Measurements from ENCODE around the gene SLC6A4.

Gene SLC6A4

GRCh38 chr17:30191072-30191471 is 44.4 kb downstream of the SLC6A4 start:
- 90 to 94% methylated on average over 2 of the region's 2 CpGs for WGBS, 2 experiments
- no peak overlapping the region for H3K27ac ChIP-seq (ENCODE audit: insufficient read depth, low read depth, low read length, poor library complexity, severe bottlenecking)
- no peaks in the 10 kb centered on the region for H3K36me3 ChIP-seq (ENCODE audit: control insufficient read depth, insufficient read depth, low read length)
- H3K4me3 ChIP-seq (ENCODE audit: insufficient read depth, low read depth, low read length): no peak overlapping the region
- H3K9me3 ChIP-seq (ENCODE audit: control insufficient read depth, low read length): no peaks in the 10 kb centered on the region
- H3K27me3 ChIP-seq (ENCODE audit: control insufficient read depth, insufficient read depth, low read length, poor library complexity, severe bottlenecking): no peaks in the 10 kb centered on the region
- H3K4me1 ChIP-seq (ENCODE audit: control insufficient read depth, insufficient read depth, low read length): no peaks in the 10 kb centered on the region

GRCh38 chr17:30188211-30188939 is 47.1 kb downstream of the SLC6A4 start:
- Histone ChIP-seq H3K36me3 (ENCODE audit: control insufficient read depth, insufficient read depth, low read length) (peaks cover 8% of the 10 kb centered on the region), H3K27me3 (ENCODE audit: control insufficient read depth, insufficient read depth, low read length, poor library complexity, severe bottlenecking) (no peaks in the 10 kb centered on the region)
- 86 to 97% methylated on average over 4 to 5 of the region's 5 CpGs for WGBS, 2 experiments

GRCh38 chr17:30187573-30187972 is 47.9 kb downstream of the SLC6A4 start:
- Histone ChIP-seq H3K9me3 (ENCODE audit: control insufficient read depth, low read length) (no peaks in the 10 kb centered on the region), H3K4me3 (ENCODE audit: insufficient read depth, low read depth, low read length) (no peak overlapping the region), H3K36me3 (ENCODE audit: control insufficient read depth, insufficient read depth, low read length) (peaks cover 8% of the 10 kb centered on the region), H3K27ac (ENCODE audit: insufficient read depth, low read depth, low read length, poor library complexity, severe bottlenecking) (no peak overlapping the region), H3K27me3 (ENCODE audit: control insufficient read depth, insufficient read depth, low read length, poor library complexity, severe bottlenecking) (no peaks in the 10 kb centered on the region), H3K4me1 (ENCODE audit: control insufficient read depth, insufficient read depth, low read length) (no peaks in the 10 kb centered on the region)
- WGBS, 2 experiments: 94 to 100% methylated on average over 2 of the region's 2 CpGs

More at GRCh38 chr17:30188211-30188939, 47.1 kb downstream of the SLC6A4 start:
- Histone ChIP-seq H3K4me3 (ENCODE audit: insufficient read depth, low read depth, low read length) (no peak overlapping the region), H3K9me3 (ENCODE audit: control insufficient read depth, low read length) (no peaks in the 10 kb centered on the region), H3K27ac (ENCODE audit: insufficient read depth, low read depth, low read length, poor library complexity, severe bottlenecking) (no peak overlapping the region), H3K4me1 (ENCODE audit: control insufficient read depth, insufficient read depth, low read length) (no peaks in the 10 kb centered on the region)

DNA sequence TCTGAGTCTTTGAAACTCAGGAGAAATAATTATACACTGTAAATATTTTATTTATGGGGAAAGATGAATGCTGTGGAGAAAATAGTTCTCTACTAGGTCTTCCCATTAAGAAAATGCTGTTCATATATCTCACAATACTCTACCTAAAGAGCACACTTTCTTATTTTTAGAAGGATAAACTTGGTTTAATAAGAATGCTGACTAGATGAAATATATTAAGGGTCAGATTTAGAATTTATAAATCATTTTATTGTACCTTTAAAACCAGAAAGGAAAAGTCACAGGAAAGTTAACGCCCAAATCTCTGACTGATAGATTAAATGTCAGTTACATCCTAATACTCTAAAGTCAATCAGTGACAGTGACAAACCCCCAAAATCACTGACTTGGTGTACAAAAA is 48.7 kb downstream of the SLC6A4 start:
- Histone ChIP-seq H3K4me3 (ENCODE audit: insufficient read depth, low read depth, low read length) (no peak overlapping the region), H3K4me1 (ENCODE audit: control insufficient read depth, insufficient read depth, low read length) (no peaks in the 10 kb centered on the region), H3K27ac (ENCODE audit: insufficient read depth, low read depth, low read length, poor library complexity, severe bottlenecking) (no peak overlapping the region), H3K27me3 (ENCODE audit: control insufficient read depth, insufficient read depth, low read length, poor library complexity, severe bottlenecking) (no peaks in the 10 kb centered on the region), H3K9me3 (ENCODE audit: control insufficient read depth, low read length) (no peaks in the 10 kb centered on the region), H3K36me3 (ENCODE audit: control insufficient read depth, insufficient read depth, low read length) (peaks cover 14% of the 10 kb centered on the region)
- 93% methylated on average over 1 of the region's 1 CpG; no CpG with 5 or more reads in 1 of the 2 experiments for WGBS, 2 experiments

DNA sequence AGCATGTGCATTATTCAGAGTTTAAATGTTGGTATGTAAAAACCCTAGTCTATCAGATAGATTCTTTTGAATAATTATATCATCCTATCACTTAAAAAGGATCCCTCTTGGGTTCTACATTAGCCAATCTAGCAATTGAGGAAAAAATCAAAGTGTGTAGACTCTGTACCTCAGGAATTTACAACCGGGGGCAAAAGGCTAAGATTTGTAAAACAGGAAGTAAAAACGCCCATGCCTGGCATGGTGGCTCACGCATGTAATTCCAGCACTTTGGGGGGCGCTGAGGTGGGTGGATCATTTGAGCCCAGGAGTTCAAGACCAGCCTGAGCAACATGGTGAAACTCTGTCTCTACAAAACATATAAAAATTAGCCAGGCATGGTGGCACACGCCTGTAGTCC is 58.6 kb downstream of the SLC6A4 start:
- 93 to 97% methylated on average over 5 of the region's 5 CpGs for WGBS, 2 experiments
- H3K4me3 ChIP-seq (ENCODE audit: insufficient read depth, low read depth, low read length): no peak overlapping the region

GRCh38 chr17:30174556-30174955 is 60.9 kb downstream of the SLC6A4 start:
- Histone ChIP-seq H3K36me3 (ENCODE audit: control insufficient read depth, insufficient read depth, low read length) (peaks cover 11% of the 10 kb centered on the region), H3K27ac (ENCODE audit: insufficient read depth, low read depth, low read length, poor library complexity, severe bottlenecking) (no peak overlapping the region), H3K27me3 (ENCODE audit: control insufficient read depth, insufficient read depth, low read length, poor library complexity, severe bottlenecking) (no peaks in the 10 kb centered on the region), H3K4me1 (ENCODE audit: control insufficient read depth, insufficient read depth, low read length) (no peaks in the 10 kb centered on the region), H3K4me3 (ENCODE audit: insufficient read depth, low read depth, low read length) (no peak overlapping the region), H3K9me3 (ENCODE audit: control insufficient read depth, low read length) (no peaks in the 10 kb centered on the region)
- 100% methylated on average over 1 of the region's 1 CpG for WGBS, 2 experiments

More for the DNA sequence above, 58.6 kb downstream of the SLC6A4 start:
- H3K27me3 ChIP-seq (ENCODE audit: control insufficient read depth, insufficient read depth, low read length, poor library complexity, severe bottlenecking): no peaks in the 10 kb centered on the region
- H3K4me1 ChIP-seq (ENCODE audit: control insufficient read depth, insufficient read depth, low read length): no peaks in the 10 kb centered on the region
- peaks cover 34% of the 10 kb centered on the region for H3K36me3 ChIP-seq (ENCODE audit: control insufficient read depth, insufficient read depth, low read length)
- no peak overlapping the region for H3K27ac ChIP-seq (ENCODE audit: insufficient read depth, low read depth, low read length, poor library complexity, severe bottlenecking)
- H3K9me3 ChIP-seq (ENCODE audit: control insufficient read depth, low read length): no peaks in the 10 kb centered on the region

DNA sequence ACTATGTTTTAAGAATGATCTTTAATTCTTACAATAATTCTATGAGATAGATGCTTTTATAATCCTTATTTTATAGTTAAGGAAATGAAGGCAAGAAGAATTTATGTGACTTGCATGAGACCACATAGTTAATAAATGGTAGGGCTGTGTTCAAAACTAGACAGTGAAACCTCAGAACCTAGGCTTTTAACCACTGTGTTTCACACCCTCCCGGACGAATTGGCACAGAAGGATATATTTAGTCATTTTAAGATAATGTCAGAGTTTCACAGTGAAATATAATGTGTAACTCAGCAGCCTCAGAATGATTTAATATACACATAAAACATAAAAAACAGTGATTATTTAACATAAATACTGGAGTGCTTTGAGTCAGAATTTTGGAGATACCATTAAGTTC is 61.8 kb downstream of the SLC6A4 start:
- Histone ChIP-seq H3K4me1 (ENCODE audit: control insufficient read depth, insufficient read depth, low read length) (no peaks in the 10 kb centered on the region), H3K36me3 (ENCODE audit: control insufficient read depth, insufficient read depth, low read length) (peaks cover 6% of the 10 kb centered on the region), H3K4me3 (ENCODE audit: insufficient read depth, low read depth, low read length) (no peak overlapping the region), H3K27me3 (ENCODE audit: control insufficient read depth, insufficient read depth, low read length, poor library complexity, severe bottlenecking) (no peaks in the 10 kb centered on the region), H3K27ac (ENCODE audit: insufficient read depth, low read depth, low read length, poor library complexity, severe bottlenecking) (no peak overlapping the region), H3K9me3 (ENCODE audit: control insufficient read depth, low read length) (no peaks in the 10 kb centered on the region)
- 76 to 94% methylated on average over 2 of the region's 2 CpGs for WGBS, 2 experiments

- Histone ChIP-seq H3K4me3 (ENCODE audit: insufficient read depth, low read depth, low read length) (no peak overlapping the region), H3K27me3 (ENCODE audit: control insufficient read depth, insufficient read depth, low read length, poor library complexity, severe bottlenecking) (no peaks in the 10 kb centered on the region), H3K36me3 (ENCODE audit: control insufficient read depth, insufficient read depth, low read length) (peaks cover 6% of the 10 kb centered on the region), H3K9me3 (ENCODE audit: control insufficient read depth, low read length) (no peaks in the 10 kb centered on the region), H3K4me1 (ENCODE audit: control insufficient read depth, insufficient read depth, low read length) (no peaks in the 10 kb centered on the region), H3K27ac (ENCODE audit: insufficient read depth, low read depth, low read length, poor library complexity, severe bottlenecking) (no peak overlapping the region)
- 85 to 97% methylated on average over 1 of the region's 1 CpG for WGBS, 2 experiments
These were observed 62.9 kb downstream of the SLC6A4 start for GRCh38 chr17:30172560-30172959.

DNA sequence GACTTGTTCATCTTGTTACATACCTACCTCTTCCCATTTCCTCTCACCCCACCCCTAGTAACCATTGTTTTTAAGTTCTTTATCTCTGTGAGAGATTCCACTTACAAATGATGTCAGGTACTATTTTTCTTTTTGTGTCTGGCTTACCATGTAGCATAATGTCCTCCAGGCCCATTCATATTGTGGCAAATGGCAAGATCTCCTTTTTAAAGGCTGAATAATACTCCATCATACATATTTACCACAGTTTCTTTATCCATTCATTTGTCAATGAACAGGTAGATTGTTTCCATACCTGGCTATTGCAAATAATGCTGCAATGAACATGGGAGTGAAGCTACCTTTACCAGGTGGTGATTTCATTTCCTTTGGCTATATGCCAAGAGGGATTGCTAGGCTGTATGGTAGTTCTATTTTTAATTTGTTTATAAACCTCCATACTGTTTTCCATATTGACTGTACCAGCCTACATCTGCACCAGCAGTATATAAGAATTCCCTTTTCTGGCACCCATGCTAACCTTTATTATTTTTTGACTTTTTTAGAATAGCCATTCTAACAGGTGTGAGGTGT is 65.0 kb downstream of the SLC6A4 start:
- no peak overlapping the region for H3K27ac ChIP-seq (ENCODE audit: insufficient read depth, low read depth, low read length, poor library complexity, severe bottlenecking)
- no peaks in the 10 kb centered on the region for H3K27me3 ChIP-seq (ENCODE audit: control insufficient read depth, insufficient read depth, low read length, poor library complexity, severe bottlenecking)
- H3K9me3 ChIP-seq (ENCODE audit: control insufficient read depth, low read length): no peaks in the 10 kb centered on the region
- no peak overlapping the region for H3K4me3 ChIP-seq (ENCODE audit: insufficient read depth, low read depth, low read length)
- H3K36me3 ChIP-seq (ENCODE audit: control insufficient read depth, insufficient read depth, low read length): peaks cover 3% of the 10 kb centered on the region
- no peaks in the 10 kb centered on the region for H3K4me1 ChIP-seq (ENCODE audit: control insufficient read depth, insufficient read depth, low read length)

DNA sequence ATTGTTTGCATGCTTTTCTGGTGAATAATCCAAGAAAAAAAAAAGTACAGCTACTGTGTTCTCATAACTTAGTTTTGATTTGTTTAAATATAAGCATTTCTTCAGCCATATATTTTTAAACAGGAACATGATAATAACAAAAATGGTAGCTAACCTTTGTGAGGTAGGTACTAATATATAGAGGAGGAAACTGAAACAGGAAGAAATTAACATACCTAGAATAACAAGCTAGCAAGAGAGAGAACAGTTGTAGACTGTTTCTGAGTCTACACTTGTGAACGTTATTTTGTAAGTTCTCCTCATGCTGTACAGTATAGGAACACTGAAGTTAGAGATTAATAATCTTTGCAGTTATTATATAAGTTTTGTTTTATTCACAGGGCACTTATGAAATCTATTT is 69.5 kb downstream of the SLC6A4 start:
- Histone ChIP-seq H3K27ac (ENCODE audit: insufficient read depth, low read depth, low read length, poor library complexity, severe bottlenecking) (no peak overlapping the region), H3K27me3 (ENCODE audit: control insufficient read depth, insufficient read depth, low read length, poor library complexity, severe bottlenecking) (no peaks in the 10 kb centered on the region), H3K9me3 (ENCODE audit: control insufficient read depth, low read length) (no peaks in the 10 kb centered on the region), H3K4me1 (ENCODE audit: control insufficient read depth, insufficient read depth, low read length) (no peaks in the 10 kb centered on the region), H3K4me3 (ENCODE audit: insufficient read depth, low read depth, low read length) (no peak overlapping the region), H3K36me3 (ENCODE audit: control insufficient read depth, insufficient read depth, low read length) (no peaks in the 10 kb centered on the region)
- WGBS, 2 experiments: 100% methylated on average over 1 of the region's 1 CpG

Measured in ectodermal cell (in vitro differentiated cells).